ENCODE data around the gene TNIK.

DNA sequence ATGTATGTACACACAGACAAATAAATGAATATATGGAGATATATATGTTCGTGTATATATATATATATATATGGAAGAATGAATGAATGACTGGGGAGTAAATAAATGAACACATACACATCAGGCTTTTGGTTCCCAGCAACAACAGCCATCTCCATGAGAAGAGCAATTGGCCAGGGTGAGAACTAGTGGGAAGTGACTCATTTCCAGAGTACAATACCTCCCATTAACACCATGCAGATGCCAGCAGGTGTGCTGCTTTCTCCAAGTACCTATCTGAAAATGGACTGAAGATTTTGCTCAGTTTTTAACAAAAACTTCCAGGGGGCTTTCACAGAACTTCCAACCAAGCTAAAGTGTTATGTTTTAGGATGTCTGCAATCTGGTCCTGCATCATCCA lies 253.9 kb downstream of the TNIK start:
- TF ChIP-seq, protein P1, sequence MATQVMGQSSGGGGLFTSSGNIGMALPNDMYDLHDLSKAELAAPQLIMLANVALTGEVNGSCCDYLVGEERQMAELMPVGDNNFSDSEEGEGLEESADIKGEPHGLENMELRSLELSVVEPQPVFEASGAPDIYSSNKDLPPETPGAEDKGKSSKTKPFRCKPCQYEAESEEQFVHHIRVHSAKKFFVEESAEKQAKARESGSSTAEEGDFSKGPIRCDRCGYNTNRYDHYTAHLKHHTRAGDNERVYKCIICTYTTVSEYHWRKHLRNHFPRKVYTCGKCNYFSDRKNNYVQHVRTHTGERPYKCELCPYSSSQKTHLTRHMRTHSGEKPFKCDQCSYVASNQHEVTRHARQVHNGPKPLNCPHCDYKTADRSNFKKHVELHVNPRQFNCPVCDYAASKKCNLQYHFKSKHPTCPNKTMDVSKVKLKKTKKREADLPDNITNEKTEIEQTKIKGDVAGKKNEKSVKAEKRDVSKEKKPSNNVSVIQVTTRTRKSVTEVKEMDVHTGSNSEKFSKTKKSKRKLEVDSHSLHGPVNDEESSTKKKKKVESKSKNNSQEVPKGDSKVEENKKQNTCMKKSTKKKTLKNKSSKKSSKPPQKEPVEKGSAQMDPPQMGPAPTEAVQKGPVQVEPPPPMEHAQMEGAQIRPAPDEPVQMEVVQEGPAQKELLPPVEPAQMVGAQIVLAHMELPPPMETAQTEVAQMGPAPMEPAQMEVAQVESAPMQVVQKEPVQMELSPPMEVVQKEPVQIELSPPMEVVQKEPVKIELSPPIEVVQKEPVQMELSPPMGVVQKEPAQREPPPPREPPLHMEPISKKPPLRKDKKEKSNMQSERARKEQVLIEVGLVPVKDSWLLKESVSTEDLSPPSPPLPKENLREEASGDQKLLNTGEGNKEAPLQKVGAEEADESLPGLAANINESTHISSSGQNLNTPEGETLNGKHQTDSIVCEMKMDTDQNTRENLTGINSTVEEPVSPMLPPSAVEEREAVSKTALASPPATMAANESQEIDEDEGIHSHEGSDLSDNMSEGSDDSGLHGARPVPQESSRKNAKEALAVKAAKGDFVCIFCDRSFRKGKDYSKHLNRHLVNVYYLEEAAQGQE (IDR thresholded peaks at IDR 0.05; ENCODE audit: insufficient read depth in 1 of 2, low read depth in 2 of 2, low read length in 2 of 2): no peak
- no peak for TF ChIP-seq SIN3A (IDR thresholded peaks at IDR 0.05; ENCODE audit: borderline replicate concordance, insufficient read depth, low read length)
- no peak for TF ChIP-seq TAF1 (IDR thresholded peaks at IDR 0.05; ENCODE audit: borderline replicate concordance, insufficient read depth, low read length)
- no peak for TF ChIP-seq POLR2AphosphoS5 (IDR thresholded peaks at IDR 0.05; ENCODE audit: low read depth, low read length)
- TF ChIP-seq FOXP2 (optimal IDR thresholded peaks at IDR 0.05; ENCODE audit: borderline replicate concordance, extremely low read depth, extremely low read length, insufficient read depth): no peak

Data from PFSK-1 (cell line).